ENCODE data around the gene GINS2. TPM values are rescaled to one million over a fixed set of nuclear protein-coding genes. Genes with fewer than 3 reads are reported as not detected.

The GINS2 gene
- polyA plus RNA-seq, 1 experiment = 5.1 TPM

DNA sequence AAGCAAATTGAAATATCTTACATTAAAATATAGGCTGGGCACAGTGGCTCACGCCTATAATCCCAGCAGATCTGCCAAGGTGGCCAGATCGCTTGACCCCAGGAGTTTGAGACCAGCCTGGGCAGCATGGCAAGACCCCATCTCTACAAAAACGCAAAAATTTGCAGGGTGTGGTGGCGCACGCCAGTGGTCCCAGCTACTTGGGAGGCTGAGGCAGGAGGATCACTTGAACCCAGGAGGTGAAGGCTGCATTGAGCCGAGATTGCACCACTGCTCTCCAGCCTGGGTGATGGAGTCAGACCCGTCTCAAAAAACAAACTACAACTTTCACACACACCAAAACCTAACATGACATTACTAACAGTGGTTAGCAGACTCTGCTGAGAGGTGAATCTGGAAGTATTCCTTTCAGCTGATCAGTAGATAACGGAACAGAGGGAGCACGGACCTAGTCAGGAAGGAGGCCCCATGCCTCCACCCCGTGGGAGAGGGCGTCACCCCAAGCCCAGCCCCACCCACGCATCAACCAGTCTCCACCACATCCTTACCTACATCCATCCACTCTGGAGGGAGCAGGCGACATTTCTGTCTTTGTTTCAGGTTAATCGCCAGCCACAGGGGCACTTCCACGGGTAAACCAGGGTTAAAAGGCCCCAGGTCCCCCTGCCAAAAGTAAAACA is 1.7 kb downstream of the GINS2 start:
- no peaks in the 10 kb centered on the region for H3K9me3 ChIP-seq (ENCODE audit: control insufficient read depth, insufficient read depth, low read length)
- no peak for DNase-seq (ENCODE audit: low read depth, low spot score)
- no peak for TF ChIP-seq CTCF (IDR thresholded peaks at IDR 0.05; ENCODE audit: low read depth, low read length)
- H3K27me3 ChIP-seq (ENCODE audit: control insufficient read depth, insufficient read depth, low read length) = peaks cover 3% of the 10 kb centered on the region
- ChIA-PET POLR2A (no interaction called here), CTCF (no interaction called here)
- no peak overlapping the region for H3K27ac ChIP-seq (ENCODE audit: low read depth, low read length)
- H3K4me3 ChIP-seq (ENCODE audit: low read depth, low read length) = no peak overlapping the region

GRCh38 chr16:85685251-85685650 is 3.5 kb downstream of the GINS2 start:
- POLR2A ChIA-PET = no interaction called here
- Histone ChIP-seq H3K4me3 (ENCODE audit: low read depth, low read length) (no peak overlapping the region), H3K9me3 (ENCODE audit: control insufficient read depth, insufficient read depth, low read length) (no peaks in the 10 kb centered on the region), H3K27ac (ENCODE audit: low read depth, low read length) (no peak overlapping the region), H3K27me3 (ENCODE audit: control insufficient read depth, insufficient read depth, low read length) (peaks cover 3% of the 10 kb centered on the region)
- no peak for TF ChIP-seq CTCF (IDR thresholded peaks at IDR 0.05; ENCODE audit: low read depth, low read length)
- DNase-seq (ENCODE audit: low read depth, low spot score) = no peak
- CTCF ChIA-PET = interaction anchor here (0.6 to 1.2 kb wide), 2 partner anchors 10 to 393 kb away, joined by 3 to 6 read pairs; no protein-coding TSS in a partner anchor

DNA sequence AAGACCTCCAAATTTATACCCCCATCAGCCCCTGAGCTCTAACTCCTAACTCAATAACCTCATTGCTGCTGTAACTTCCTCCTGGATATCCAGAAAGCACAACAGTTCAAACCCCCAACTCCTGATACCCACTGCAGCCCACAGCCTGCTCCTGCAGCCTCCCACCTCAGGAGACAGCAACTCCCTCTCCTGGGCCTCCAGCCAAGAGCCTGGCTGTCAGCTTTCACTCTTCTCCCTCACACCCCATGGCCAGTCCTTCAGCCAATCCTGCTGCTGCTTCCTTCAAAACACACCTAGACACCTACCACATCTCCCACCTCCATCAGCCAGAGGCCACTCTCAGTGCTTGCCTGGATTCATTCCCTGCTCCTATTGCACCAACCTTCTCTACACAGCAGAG is 5.4 kb downstream of the GINS2 start:
- ChIA-PET CTCF (interaction anchor here (1.4 to 1.6 kb wide), 2 partner anchors 9 to 34 kb away, joined by 4 to 5 read pairs; no protein-coding TSS in a partner anchor), POLR2A (no interaction called here)
- Histone ChIP-seq H3K4me3 (ENCODE audit: low read depth, low read length) (no peak overlapping the region), H3K9me3 (ENCODE audit: control insufficient read depth, insufficient read depth, low read length) (no peaks in the 10 kb centered on the region), H3K27ac (ENCODE audit: low read depth, low read length) (no peak overlapping the region), H3K27me3 (ENCODE audit: control insufficient read depth, insufficient read depth, low read length) (no peaks in the 10 kb centered on the region)
- no peak for DNase-seq (ENCODE audit: low read depth, low spot score)
- no peak for TF ChIP-seq CTCF (IDR thresholded peaks at IDR 0.05; ENCODE audit: low read depth, low read length)

GRCh38 chr16:85682516-85682915 is 6.2 kb downstream of the GINS2 start:
- no peaks in the 10 kb centered on the region for H3K9me3 ChIP-seq (ENCODE audit: control insufficient read depth, insufficient read depth, low read length)
- H3K4me3 ChIP-seq (ENCODE audit: low read depth, low read length) = no peak overlapping the region
- H3K27ac ChIP-seq (ENCODE audit: low read depth, low read length) = no peak overlapping the region
- POLR2A ChIA-PET = no interaction called here
- DNase-seq (ENCODE audit: low read depth, low spot score) = no peak
- H3K27me3 ChIP-seq (ENCODE audit: control insufficient read depth, insufficient read depth, low read length) = no peaks in the 10 kb centered on the region
- CTCF ChIA-PET = interaction anchor here (1.2 to 1.4 kb wide), 2 partner anchors 8 to 35 kb away, joined by 3 to 4 read pairs; no protein-coding TSS in a partner anchor
- no peak for TF ChIP-seq CTCF (IDR thresholded peaks at IDR 0.05; ENCODE audit: low read depth, low read length)

GRCh38 chr16:85681255-85681654 is 7.5 kb downstream of the GINS2 start:
- Histone ChIP-seq H3K4me3 (ENCODE audit: low read depth, low read length) (no peak overlapping the region), H3K9me3 (ENCODE audit: control insufficient read depth, insufficient read depth, low read length) (no peaks in the 10 kb centered on the region), H3K27me3 (ENCODE audit: control insufficient read depth, insufficient read depth, low read length) (no peaks in the 10 kb centered on the region), H3K27ac (ENCODE audit: low read depth, low read length) (no peak overlapping the region)
- ChIA-PET CTCF (interaction anchor here (1.0 kb wide), 1 partner anchor 22 kb away, joined by 3 read pairs; no protein-coding TSS in a partner anchor), POLR2A (no interaction called here)
- DNase-seq (ENCODE audit: low read depth, low spot score) = no peak
- no peak for TF ChIP-seq CTCF (IDR thresholded peaks at IDR 0.05; ENCODE audit: low read depth, low read length)
